SK-N-SH (cell line): ENCODE measurements around the gene SMIM44. TPM values are rescaled to one million over a fixed set of nuclear protein-coding genes. Genes with fewer than 3 reads are reported as not detected.

Source experiments
- CTCF ChIA-PET: fragments of 300-600, 350-600 bp; formaldehyde crosslinking; extraction: SDS; loops from one replicate; lab custom pipeline; 2021; lab: Yijun Ruan, JAX
- POLR2A ChIA-PET: fragments of 350-600 bp; sonication (Branson Sonifier 250); formaldehyde crosslinking; extraction: SDS; loops from one replicate; lab custom pipeline; 2020; ENCODE audit warnings: antibody characterized with exemption, inconsistent platforms; lab: Yijun Ruan, JAX
- DNase-seq: peaks from one replicate; pipeline ENCODE4 v3.0.0; 2012
- H2AFZ ChIP-seq: fragments of 200-600 bp; sonication (generic); 2 replicates; pipeline ENCODE4 v1.8.1; 2016; ENCODE audit warnings: antibody characterized with exemption, mild to moderate bottlenecking, low read depth
- H3F3A ChIP-seq: fragments of 200-600 bp; sonication (generic); replicated peaks from 2 replicates; pipeline ENCODE3; 2016; ENCODE audit warnings: antibody characterized with exemption, mild to moderate bottlenecking; ENCODE audit not compliant: insufficient read depth
- H3K27ac ChIP-seq, 2 experiments: fragments of 200-500 bp in 1 of 2; fragments of 200-600 bp in 1 of 2; sonication (Bioruptor generic) in 1 of 2; sonication (generic), shearing (Covaris generic) in 1 of 2; 2 replicates each; pipeline versions ENCODE4 v1.5.1 to v1.6.1; 2014 to 2016; ENCODE audit warnings: low read depth in 2 of 2, inconsistent platforms in 1 of 2, low read length in 1 of 2, mild to moderate bottlenecking in 1 of 2, mixed read lengths in 1 of 2
- H3K27me3 ChIP-seq: fragments of 200-600 bp; sonication (generic), shearing (Covaris generic); 2 replicates; pipeline ENCODE4 v1.6.1; 2016; ENCODE audit warnings: mixed run types; ENCODE audit not compliant: insufficient read depth
- H3K36me3 ChIP-seq, 2 experiments: fragments of 200-500 bp in 1 of 2; fragments of 200-600 bp in 1 of 2; sonication (Bioruptor generic) in 1 of 2; sonication (generic) in 1 of 2; replicated peaks in 1 of 2; 2 replicates each; pipeline versions ENCODE3 to v1.5.1; 2014 to 2016; ENCODE audit warnings: low read length in 1 of 2, mild to moderate bottlenecking in 1 of 2; ENCODE audit not compliant: insufficient read depth in 2 of 2, control insufficient read depth in 1 of 2
- H3K4me1 ChIP-seq, 2 experiments: fragments of 200-500 bp in 1 of 2; fragments of 200-600 bp in 1 of 2; sonication (Bioruptor generic) in 1 of 2; sonication (generic), shearing (Covaris generic) in 1 of 2; 2 replicates each; pipeline versions ENCODE4 v1.5.1 to v1.6.1; 2014 to 2016; ENCODE audit warnings: low read depth in 1 of 2, low read length in 1 of 2, mixed run types in 1 of 2; ENCODE audit not compliant: insufficient read depth in 2 of 2, control insufficient read depth in 1 of 2
- H3K4me2 ChIP-seq: fragments of 200-600 bp; sonication (generic), shearing (Covaris generic); 2 replicates; pipeline ENCODE4 v1.6.1; 2017; ENCODE audit warnings: mixed run types
- H3K4me3 ChIP-seq, 2 experiments: fragments of 200-500 bp in 1 of 2; fragments of 200-600 bp in 1 of 2; sonication (Bioruptor generic) in 1 of 2; sonication (generic), shearing (Covaris generic) in 1 of 2; 2 replicates each; pipeline versions ENCODE4 v1.5.1 to v1.8.1; 2014 to 2016; ENCODE audit warnings: low read depth in 2 of 2, inconsistent platforms in 1 of 2, low read length in 1 of 2, mild to moderate bottlenecking in 1 of 2, mixed read lengths in 1 of 2, moderate library complexity in 1 of 2
- H3K79me2 ChIP-seq: fragments of 200-600 bp; sonication (generic); 2 replicates; pipeline ENCODE4 v1.8.1; 2017; ENCODE audit warnings: mild to moderate bottlenecking; ENCODE audit not compliant: insufficient read depth
- H3K9ac ChIP-seq: fragments of 200-600 bp; sonication (generic); 2 replicates; pipeline ENCODE4 v1.6.1; 2017; ENCODE audit warnings: mixed run types
- H3K9me2 ChIP-seq: fragments of 200-600 bp; sonication (generic); 2 replicates; pipeline ENCODE4 v1.6.1; 2017; ENCODE audit warnings: mixed run types
- H3K9me3 ChIP-seq: fragments of 200-600 bp; sonication (generic); 2 replicates; pipeline ENCODE4 v1.6.1; 2017; ENCODE audit warnings: mixed run types, mild to moderate bottlenecking, moderate library complexity
- H4K20me1 ChIP-seq: fragments of 200-600 bp; sonication (generic); 2 replicates; pipeline ENCODE4 v1.6.1; 2017; ENCODE audit warnings: mild to moderate bottlenecking, mixed run types; ENCODE audit not compliant: insufficient read depth
- CHD2 ChIP-seq: fragments of 150-350 bp; IDR thresholded peaks from 2 replicates; pipeline ENCODE4 v1.6.1; 2018; ENCODE audit warnings: low read length; ENCODE audit not compliant: partially characterized antibody
- ELF1 ChIP-seq: IDR thresholded peaks from 2 replicates; pipeline ENCODE4 v1.4.0; 2012
- EP300 ChIP-seq, 2 experiments: IDR thresholded peaks; 2 replicates each; pipeline versions ENCODE4 v1.4.0 to v1.6.1; 2012; ENCODE audit warnings: borderline replicate concordance in 1 of 2, low read depth in 1 of 2, low read length in 1 of 2
- EZH2phosphoT487 ChIP-seq: fragments of 200-600 bp; sonication (generic); IDR thresholded peaks from 2 replicates; pipeline ENCODE4 v1.6.1; 2017; ENCODE audit warnings: low read depth, mixed run types, mild to moderate bottlenecking, antibody characterized with exemption, moderate library complexity, borderline replicate concordance
- FOSL2 ChIP-seq: IDR thresholded peaks from 2 replicates; pipeline ENCODE4 v1.4.0; 2012; ENCODE audit warnings: low read depth, mild to moderate bottlenecking, moderate library complexity, borderline replicate concordance
- FOXJ3 ChIP-seq: sonication (generic); formaldehyde crosslinking; IDR thresholded peaks from 2 replicates; pipeline ENCODE4 v1.5.1; 2020; ENCODE audit warnings: mild to moderate bottlenecking, missing genetic modification reagents
- GABPA ChIP-seq: IDR thresholded peaks from 2 replicates; pipeline ENCODE4 v1.4.0; 2012; ENCODE audit warnings: low read depth, mild to moderate bottlenecking
- JUND ChIP-seq: IDR thresholded peaks from 2 replicates; pipeline ENCODE4 v1.4.0; 2012
- NRF1 ChIP-seq: IDR thresholded peaks from 2 replicates; pipeline ENCODE4 v1.6.1; 2012; ENCODE audit warnings: low read depth, mild to moderate bottlenecking, low read length
- RAD21 ChIP-seq: IDR thresholded peaks from 2 replicates; pipeline ENCODE4 v1.6.1; 2012; ENCODE audit warnings: mild to moderate bottlenecking, low read length
- RCOR1 ChIP-seq: fragments of 150-350 bp; IDR thresholded peaks from 2 replicates; pipeline ENCODE4 v1.6.1; 2017; ENCODE audit warnings: antibody characterized with exemption, low read length
- TAF1 ChIP-seq: IDR thresholded peaks from 2 replicates; pipeline ENCODE4 v1.6.1; 2012; ENCODE audit warnings: low read depth, mild to moderate bottlenecking, low read length, moderate library complexity, borderline replicate concordance
- USF2 ChIP-seq: fragments of 150-350 bp; IDR thresholded peaks from 2 replicates; pipeline ENCODE4 v1.6.1; 2017; ENCODE audit warnings: antibody characterized with exemption, low read length, low read depth, borderline replicate concordance
- ZBTB33 ChIP-seq: IDR thresholded peaks from 2 replicates; pipeline ENCODE4 v1.4.0; 2012; ENCODE audit warnings: low read depth, borderline replicate concordance
- WGBS: methylation state at CpG from one replicate; pipeline ENCODE4 v1.1.6; 2017; ENCODE audit warnings: low lambda C conversion rate; 5-methylcytosine and 5-hydroxymethylcytosine counted together
- polyA plus RNA-seq, 3 experiments: library from polyadenylated mRNA; depleted of rRNA; stranded (reverse); fragments of >200 nt; gene quantifications; 2 replicates each; pipeline ENCODE4 v1.2.3, GENCODE V29; 2012
- TF ChIP-seq, protein P1 (sequence below): IDR thresholded peaks from 2 replicates; pipeline ENCODE4; 2012
- TF ChIP-seq, protein P2 (sequence below): IDR thresholded peaks from 2 replicates; pipeline ENCODE4 v1.6.1; 2012; ENCODE audit warnings: mild to moderate bottlenecking, low read depth, low read length, moderate library complexity
- TF ChIP-seq, protein P3 (sequence below): IDR thresholded peaks from 2 replicates; pipeline ENCODE4 v1.4.0; 2012; ENCODE audit warnings: low read depth, borderline replicate concordance

The SMIM44 gene
- polyA plus RNA-seq, 1 of the 3 experiments (the other 2 are of a cell fraction) = not detected

DNA sequence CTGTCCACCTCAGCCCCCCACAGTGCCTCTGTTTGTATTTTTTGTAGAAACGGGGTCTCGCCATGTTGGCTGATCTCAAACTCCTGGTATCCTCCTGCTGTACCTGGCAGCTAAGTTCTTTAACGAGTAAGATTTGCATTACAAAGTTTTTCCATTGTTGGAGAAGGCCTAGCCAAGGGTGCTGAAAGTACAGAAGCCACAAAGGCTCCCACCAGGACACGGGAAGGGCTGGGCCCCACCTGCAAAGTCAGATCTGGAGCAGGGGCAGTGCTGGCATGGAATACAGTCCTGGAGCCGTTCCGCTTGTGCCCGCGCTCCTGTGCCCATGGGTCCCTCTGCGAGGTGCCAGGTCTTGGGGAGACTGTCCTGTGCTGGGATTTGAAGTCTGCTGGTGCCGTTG lies 35.0 kb upstream of the SMIM44 start:
- Histone ChIP-seq H3K9ac (no peak overlapping the region), H3F3A (no peaks in the 10 kb centered on the region), H2AFZ (no peak overlapping the region), H3K9me3 (no peaks in the 10 kb centered on the region), H4K20me1 (peaks cover 92% of the 10 kb centered on the region), H3K27me3 (no peaks in the 10 kb centered on the region), H3K27ac (no peak overlapping the region), H3K79me2 (peaks cover 98% of the 10 kb centered on the region), H3K4me2 (no peak overlapping the region), H3K4me1 (peaks cover 0 to 20% of the 10 kb centered on the region in 2 experiments; a peak in 1 of 4 replicates), H3K36me3 (peaks cover 3 to 11% of the 10 kb centered on the region in 2 experiments), H3K9me2 (no peaks in the 10 kb centered on the region), H3K4me3 (no peak overlapping the region)
- TF ChIP-seq USF2 = no peak
- TF ChIP-seq CHD2 = no peak
- no peak for TF ChIP-seq TAF1
- TF ChIP-seq NRF1 = no peak
- TF ChIP-seq JUND = no peak
- TF ChIP-seq, protein P1, sequence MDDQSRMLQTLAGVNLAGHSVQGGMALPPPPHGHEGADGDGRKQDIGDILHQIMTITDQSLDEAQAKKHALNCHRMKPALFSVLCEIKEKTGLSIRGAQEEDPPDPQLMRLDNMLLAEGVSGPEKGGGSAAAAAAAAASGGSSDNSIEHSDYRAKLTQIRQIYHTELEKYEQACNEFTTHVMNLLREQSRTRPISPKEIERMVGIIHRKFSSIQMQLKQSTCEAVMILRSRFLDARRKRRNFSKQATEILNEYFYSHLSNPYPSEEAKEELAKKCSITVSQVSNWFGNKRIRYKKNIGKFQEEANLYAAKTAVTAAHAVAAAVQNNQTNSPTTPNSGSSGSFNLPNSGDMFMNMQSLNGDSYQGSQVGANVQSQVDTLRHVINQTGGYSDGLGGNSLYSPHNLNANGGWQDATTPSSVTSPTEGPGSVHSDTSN = no peak
- no peak for TF ChIP-seq FOSL2
- no peak for TF ChIP-seq ZBTB33
- no peak for TF ChIP-seq GABPA
- no peak for TF ChIP-seq EP300 (IDR thresholded peaks at IDR 0.05; ENCODE audit: borderline replicate concordance in 1 of 2, low read depth in 1 of 2, low read length in 1 of 2)
- no peak for TF ChIP-seq RCOR1
- no peak for TF ChIP-seq ELF1
- POLR2A ChIA-PET = no interaction called here
- 96% methylated on average over 5 of the region's 10 CpGs for WGBS
- CTCF ChIA-PET = interaction anchor here (1.7 kb wide), 1 partner anchor 27 kb away, joined by 9 read pairs; no protein-coding TSS in a partner anchor
- no peak for DNase-seq

DNA sequence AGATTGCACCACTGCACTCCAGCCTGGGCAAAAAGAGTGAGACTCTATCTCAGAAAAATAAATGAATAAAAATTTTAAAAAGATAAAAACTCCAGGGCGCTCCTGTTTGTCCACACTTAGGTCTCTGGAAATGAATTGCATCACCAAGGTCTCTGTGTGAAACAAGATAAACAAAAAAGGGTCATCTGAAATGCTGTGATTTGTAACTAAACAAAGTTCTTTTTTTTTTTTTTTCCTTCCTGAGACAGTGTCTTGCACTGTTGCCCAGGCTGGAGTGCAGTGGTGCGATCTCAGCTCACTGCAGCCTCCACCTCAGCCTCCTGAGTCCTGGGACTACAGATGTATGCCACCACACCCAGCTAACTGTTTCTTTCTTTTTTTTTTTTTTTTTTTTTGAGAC lies 34.4 kb upstream of the SMIM44 start:
- POLR2A ChIA-PET = no interaction called here
- CTCF ChIA-PET = interaction anchor here (1.7 kb wide), 1 partner anchor 28 kb away, joined by 9 read pairs; no protein-coding TSS in a partner anchor
- TF ChIP-seq, protein P2, sequence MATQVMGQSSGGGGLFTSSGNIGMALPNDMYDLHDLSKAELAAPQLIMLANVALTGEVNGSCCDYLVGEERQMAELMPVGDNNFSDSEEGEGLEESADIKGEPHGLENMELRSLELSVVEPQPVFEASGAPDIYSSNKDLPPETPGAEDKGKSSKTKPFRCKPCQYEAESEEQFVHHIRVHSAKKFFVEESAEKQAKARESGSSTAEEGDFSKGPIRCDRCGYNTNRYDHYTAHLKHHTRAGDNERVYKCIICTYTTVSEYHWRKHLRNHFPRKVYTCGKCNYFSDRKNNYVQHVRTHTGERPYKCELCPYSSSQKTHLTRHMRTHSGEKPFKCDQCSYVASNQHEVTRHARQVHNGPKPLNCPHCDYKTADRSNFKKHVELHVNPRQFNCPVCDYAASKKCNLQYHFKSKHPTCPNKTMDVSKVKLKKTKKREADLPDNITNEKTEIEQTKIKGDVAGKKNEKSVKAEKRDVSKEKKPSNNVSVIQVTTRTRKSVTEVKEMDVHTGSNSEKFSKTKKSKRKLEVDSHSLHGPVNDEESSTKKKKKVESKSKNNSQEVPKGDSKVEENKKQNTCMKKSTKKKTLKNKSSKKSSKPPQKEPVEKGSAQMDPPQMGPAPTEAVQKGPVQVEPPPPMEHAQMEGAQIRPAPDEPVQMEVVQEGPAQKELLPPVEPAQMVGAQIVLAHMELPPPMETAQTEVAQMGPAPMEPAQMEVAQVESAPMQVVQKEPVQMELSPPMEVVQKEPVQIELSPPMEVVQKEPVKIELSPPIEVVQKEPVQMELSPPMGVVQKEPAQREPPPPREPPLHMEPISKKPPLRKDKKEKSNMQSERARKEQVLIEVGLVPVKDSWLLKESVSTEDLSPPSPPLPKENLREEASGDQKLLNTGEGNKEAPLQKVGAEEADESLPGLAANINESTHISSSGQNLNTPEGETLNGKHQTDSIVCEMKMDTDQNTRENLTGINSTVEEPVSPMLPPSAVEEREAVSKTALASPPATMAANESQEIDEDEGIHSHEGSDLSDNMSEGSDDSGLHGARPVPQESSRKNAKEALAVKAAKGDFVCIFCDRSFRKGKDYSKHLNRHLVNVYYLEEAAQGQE = no peak
- no peak for TF ChIP-seq FOSL2
- no peak for TF ChIP-seq RAD21
- TF ChIP-seq RCOR1 = no peak
- TF ChIP-seq TAF1 = no peak
- no peak for TF ChIP-seq EZH2phosphoT487
- TF ChIP-seq, protein P1 = no peak
- no peak for TF ChIP-seq ELF1
- TF ChIP-seq FOXJ3 (CRISPR knock-in tag) = no peak
- TF ChIP-seq, protein P3, sequence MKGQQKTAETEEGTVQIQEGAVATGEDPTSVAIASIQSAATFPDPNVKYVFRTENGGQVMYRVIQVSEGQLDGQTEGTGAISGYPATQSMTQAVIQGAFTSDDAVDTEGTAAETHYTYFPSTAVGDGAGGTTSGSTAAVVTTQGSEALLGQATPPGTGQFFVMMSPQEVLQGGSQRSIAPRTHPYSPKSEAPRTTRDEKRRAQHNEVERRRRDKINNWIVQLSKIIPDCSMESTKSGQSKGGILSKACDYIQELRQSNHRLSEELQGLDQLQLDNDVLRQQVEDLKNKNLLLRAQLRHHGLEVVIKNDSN = no peak

More for the DNA sequence above, 34.4 kb upstream of the SMIM44 start:
- Histone ChIP-seq H3K9me2 (no peaks in the 10 kb centered on the region), H3K4me1 (peaks cover 0 to 20% of the 10 kb centered on the region in 2 experiments; a peak in 1 of 4 replicates), H3K27me3 (no peaks in the 10 kb centered on the region), H3K36me3 (peaks cover 3 to 9% of the 10 kb centered on the region in 2 experiments), H3K79me2 (peaks cover 100% of the 10 kb centered on the region), H3K9ac (no peak overlapping the region), H3F3A (no peaks in the 10 kb centered on the region), H4K20me1 (peaks cover 96% of the 10 kb centered on the region), H2AFZ (no peak overlapping the region), H3K4me2 (no peak overlapping the region), H3K27ac (no peak overlapping the region), H3K9me3 (no peaks in the 10 kb centered on the region), H3K4me3 (no peak overlapping the region)
- no peak for DNase-seq
- 97% methylated on average over 2 of the region's 2 CpGs for whole genome bisulfite sequencing
